Measurements from ENCODE around the gene TBCA.

DNA sequence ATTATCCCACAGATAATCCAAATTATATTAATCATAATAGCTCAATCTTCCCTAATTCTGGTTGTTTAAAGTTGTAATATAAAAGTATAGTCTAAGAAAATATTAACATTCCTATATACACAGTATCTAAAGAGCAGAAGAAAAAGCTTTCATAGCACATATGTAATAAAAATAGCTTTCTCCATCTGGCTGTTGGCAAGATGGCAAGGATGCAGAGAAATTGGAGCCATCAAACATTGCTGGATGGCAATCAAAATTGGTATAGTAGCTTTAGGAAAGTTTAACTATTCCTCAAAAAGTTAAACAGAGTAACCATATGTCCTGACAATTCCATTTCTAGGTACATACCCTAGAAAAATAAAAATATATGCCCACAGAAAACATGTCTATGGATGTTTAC, 66.8 kb downstream of the TBCA start:
- no peak for TF ChIP-seq POLR2AphosphoS5 (IDR thresholded peaks at IDR 0.05; ENCODE audit: borderline replicate concordance, low read depth, low read length)
- no peak for TF ChIP-seq EZH2 (IDR thresholded peaks at IDR 0.05)
